Measurements from ENCODE around the gene KITLG.
"Not testable (repeated sequence)": the region's sequence is repeated elsewhere in the genome, so short reads cannot be mapped to it uniquely, and the experiment has no call there.

The KITLG gene

GRCh38 chr12:88538697-88539096 is 41.6 kb downstream of the KITLG start:
- no peak for DNase-seq

- no peak for DNase-seq
Measured at GRCh38 chr12:88538250-88538649, 42.0 kb downstream of the KITLG start.

- no peak for DNase-seq
Measured at GRCh38 chr12:88530868-88531267, 49.4 kb downstream of the KITLG start.

- DNase-seq, result no peak
Measured at GRCh38 chr12:88529531-88530488, 50.5 kb downstream of the KITLG start.

- DNase-seq, result no peak
Measured at GRCh38 chr12:88522961-88523360, 57.3 kb downstream of the KITLG start.

GRCh38 chr12:88520436-88520820 is 59.8 kb downstream of the KITLG start:
- no peak for DNase-seq

GRCh38 chr12:88519802-88520435 is 60.4 kb downstream of the KITLG start:
- DNase-seq, result no peak

GRCh38 chr12:88518863-88519403 is 61.3 kb downstream of the KITLG start:
- no peak for DNase-seq

GRCh38 chr12:88516811-88517210 is 63.5 kb downstream of the KITLG start:
- DNase-seq, result no peak

- no peak for DNase-seq
Measured at GRCh38 chr12:88510843-88511242, 69.4 kb downstream of the KITLG start.

- DNase-seq, result no peak
Measured at GRCh38 chr12:88509851-88510250, 70.4 kb downstream of the KITLG start.

GRCh38 chr12:88509347-88509746 is 70.9 kb downstream of the KITLG start:
- DNase-seq, result no peak

GRCh38 chr12:88507851-88508250 is 72.4 kb downstream of the KITLG start:
- not testable (repeated sequence) for DNase-seq

- DNase-seq, result no peak
Measured at GRCh38 chr12:88507270-88507669, 73.0 kb downstream of the KITLG start.

- no peak for DNase-seq
Measured at GRCh38 chr12:88505696-88506095, 74.6 kb downstream of the KITLG start.

GRCh38 chr12:88503281-88503703 is 77.0 kb downstream of the KITLG start:
- DNase-seq, result no peak

GRCh38 chr12:88501972-88502938 is 78.0 kb downstream of the KITLG start:
- no peak for DNase-seq

- DNase-seq, result no peak
Measured at GRCh38 chr12:88496891-88497371, 83.3 kb downstream of the KITLG start.

GRCh38 chr12:88496429-88496828 is 83.8 kb downstream of the KITLG start:
- DNase-seq, result no peak

GRCh38 chr12:88495031-88495430 is 85.2 kb downstream of the KITLG start:
- no peak for DNase-seq

GRCh38 chr12:88494520-88494919 is 85.8 kb downstream of the KITLG start:
- DNase-seq, result no peak

GRCh38 chr12:88493636-88494035 is 86.6 kb downstream of the KITLG start:
- no peak for DNase-seq

- no peak for DNase-seq
Measured at GRCh38 chr12:88490425-88490824, 89.8 kb downstream of the KITLG start.

All from stimulated activated CD4-positive, alpha-beta T cell treated with anti-CD3 and anti-CD28 coated beads, Interleukin-4, amount 100 ng/mL, for 1 hour (primary cell).